ENCODE measurements around the gene STAB1.

The STAB1 gene

DNA sequence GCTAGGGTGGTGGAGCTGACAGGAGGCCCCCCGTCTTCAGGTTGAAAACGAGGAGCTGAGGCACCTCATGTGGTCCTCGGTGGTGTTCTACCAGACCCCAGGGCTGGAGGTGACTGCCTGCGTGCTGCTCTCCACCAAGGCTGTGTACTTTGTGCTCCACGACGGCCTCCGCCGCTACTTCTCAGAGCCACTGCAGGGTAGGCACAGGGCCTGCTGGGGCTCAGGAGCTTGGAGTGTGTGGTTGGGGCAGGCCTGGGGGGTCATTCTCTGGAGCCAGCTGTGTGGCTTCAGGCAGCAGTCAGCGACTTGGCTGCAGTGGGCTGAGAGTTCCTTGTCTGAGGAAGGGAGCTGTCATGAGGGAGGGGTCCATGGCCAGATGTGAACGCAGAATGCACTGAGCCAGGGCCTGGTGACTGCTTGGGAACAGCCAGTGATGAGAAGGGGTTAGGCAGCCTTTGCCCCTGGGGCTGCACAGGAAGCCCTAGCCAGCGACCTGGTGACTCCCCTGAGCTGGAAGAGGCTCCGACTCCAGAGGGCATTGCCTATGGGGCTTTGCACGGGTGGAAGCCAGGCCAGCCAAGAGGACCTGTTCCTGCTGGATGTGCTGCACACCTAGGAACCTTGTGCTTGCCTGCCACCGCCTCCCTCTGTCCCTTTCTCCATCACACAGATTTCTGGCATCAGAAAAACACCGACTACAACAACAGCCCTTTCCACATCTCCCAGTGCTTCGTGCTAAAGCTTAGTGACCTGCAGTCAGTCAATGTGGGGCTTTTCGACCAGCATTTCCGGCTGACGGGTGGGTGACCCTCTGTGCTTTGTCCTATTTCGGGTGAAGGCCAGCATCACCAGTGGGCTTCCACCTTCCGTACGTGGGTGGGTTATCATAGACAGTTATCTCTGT, 4.9 kb upstream of the STAB1 start:
- Histone ChIP-seq H3K4me3 (ENCODE audit: low read length) (no peak overlapping the region), H3K27me3 (ENCODE audit: control insufficient read depth, insufficient read depth, low read length) (no peaks in the 10 kb centered on the region), H3K36me3 (ENCODE audit: insufficient read depth, low read length) (peaks cover 75% of the 10 kb centered on the region), H3K9ac (ENCODE audit: low read depth, low read length) (no peak overlapping the region), H3K4me2 (ENCODE audit: low read length) (no peak overlapping the region), H3K4me1 (ENCODE audit: control insufficient read depth, insufficient read depth, low read length) (no peaks in the 10 kb centered on the region), H3K9me3 (replicated peaks; ENCODE audit: low read length) (no peaks in the 10 kb centered on the region)

DNA sequence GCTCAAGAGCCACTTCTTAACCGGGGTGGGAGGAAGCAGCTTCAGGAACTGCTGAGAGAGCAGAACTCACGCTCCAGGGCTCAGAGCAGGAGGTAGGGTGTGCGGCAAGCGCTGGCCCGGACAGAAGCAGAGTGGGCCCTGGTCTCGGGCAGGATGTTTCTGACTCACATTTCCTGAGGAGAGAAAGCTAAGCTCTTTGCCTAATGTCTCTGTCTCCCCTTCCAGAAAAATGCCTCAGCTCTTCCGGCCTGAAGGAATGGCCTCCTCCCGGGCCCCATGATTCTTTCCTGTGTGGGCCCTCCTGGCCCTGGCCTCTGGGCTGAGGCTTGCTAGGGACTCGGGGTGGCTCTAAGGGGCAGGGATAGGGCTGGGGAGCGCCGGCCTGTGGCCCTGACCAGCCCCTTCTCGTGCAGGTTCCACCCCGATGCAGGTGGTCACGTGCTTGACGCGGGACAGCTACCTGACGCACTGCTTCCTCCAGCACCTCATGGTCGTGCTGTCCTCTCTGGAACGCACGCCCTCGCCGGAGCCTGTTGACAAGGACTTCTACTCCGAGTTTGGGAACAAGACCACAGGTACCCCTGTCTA, 4.1 kb upstream of the STAB1 start:
- Histone ChIP-seq H3K4me3 (ENCODE audit: low read length) (no peak overlapping the region), H3K9ac (ENCODE audit: low read depth, low read length) (no peak overlapping the region), H3K36me3 (ENCODE audit: insufficient read depth, low read length) (peaks cover 68% of the 10 kb centered on the region)

GRCh38 chr3:52492059-52492458, 3.1 kb upstream of the STAB1 start:
- H3K9me3 ChIP-seq (replicated peaks; ENCODE audit: low read length): no peaks in the 10 kb centered on the region
- H3K36me3 ChIP-seq (ENCODE audit: insufficient read depth, low read length): peaks cover 61% of the 10 kb centered on the region
- H3K4me1 ChIP-seq (ENCODE audit: control insufficient read depth, insufficient read depth, low read length): peaks cover 13% of the 10 kb centered on the region
- no peak overlapping the region for H3K9ac ChIP-seq (ENCODE audit: low read depth, low read length)
- H3K4me2 ChIP-seq (ENCODE audit: low read length): no peak overlapping the region
- no peaks in the 10 kb centered on the region for H3K27me3 ChIP-seq (ENCODE audit: control insufficient read depth, insufficient read depth, low read length)
- H3K4me3 ChIP-seq (ENCODE audit: low read length): no peak overlapping the region

More for the DNA sequence above, 4.1 kb upstream of the STAB1 start:
- Histone ChIP-seq H3K4me2 (ENCODE audit: low read length) (no peak overlapping the region), H3K9me3 (replicated peaks; ENCODE audit: low read length) (no peaks in the 10 kb centered on the region), H3K4me1 (ENCODE audit: control insufficient read depth, insufficient read depth, low read length) (peaks cover 7% of the 10 kb centered on the region), H3K27me3 (ENCODE audit: control insufficient read depth, insufficient read depth, low read length) (no peaks in the 10 kb centered on the region)

DNA sequence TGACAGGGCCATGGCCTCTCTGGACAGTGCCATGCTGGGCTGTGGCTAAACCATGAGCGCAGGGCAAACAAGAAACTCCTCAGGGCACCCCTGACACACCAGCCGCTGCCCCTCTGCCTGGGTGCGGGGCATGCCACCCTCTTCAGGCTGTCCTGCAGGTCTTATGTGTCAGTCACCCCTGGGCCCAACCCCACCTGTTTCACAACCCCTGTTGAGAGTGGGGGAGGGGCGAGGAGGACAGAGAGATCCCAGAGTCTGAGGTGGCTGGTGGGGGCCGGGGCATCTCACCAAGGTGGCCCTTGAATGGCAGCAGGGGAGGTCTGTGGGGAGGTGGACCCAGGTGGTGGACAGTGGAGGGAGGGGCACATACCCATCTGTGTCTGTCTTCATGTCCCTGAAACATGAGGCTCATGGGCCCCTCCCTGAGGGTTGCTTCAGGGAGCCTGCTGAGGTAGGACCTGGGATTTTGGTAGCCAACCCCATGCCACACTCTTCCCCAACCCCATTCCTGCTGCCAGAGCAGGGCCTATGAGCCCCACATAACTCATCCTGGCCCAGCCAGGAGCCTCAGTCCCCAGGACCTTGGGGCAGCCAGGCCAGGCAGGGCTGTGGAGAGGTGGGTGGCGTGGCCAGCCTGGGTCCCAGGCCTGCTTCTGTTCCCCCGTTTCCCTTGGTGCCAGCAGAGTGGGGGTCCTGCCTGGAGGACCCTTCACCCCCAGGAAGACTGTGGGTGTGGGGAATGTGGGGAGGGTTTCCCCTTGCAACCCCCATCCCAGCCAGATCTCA, 1.7 kb upstream of the STAB1 start:
- no peak overlapping the region for H3K4me3 ChIP-seq (ENCODE audit: low read length)

GRCh38 chr3:52494445-52494844, 693 bp upstream of the STAB1 start:
- Histone ChIP-seq H3K36me3 (ENCODE audit: insufficient read depth, low read length) (peaks cover 39% of the 10 kb centered on the region), H3K4me1 (ENCODE audit: control insufficient read depth, insufficient read depth, low read length) (peaks cover 31% of the 10 kb centered on the region), H3K9ac (ENCODE audit: low read depth, low read length) (no peak overlapping the region), H3K4me2 (ENCODE audit: low read length) (no peak overlapping the region), H3K9me3 (replicated peaks; ENCODE audit: low read length) (no peaks in the 10 kb centered on the region), H3K27me3 (ENCODE audit: control insufficient read depth, insufficient read depth, low read length) (no peaks in the 10 kb centered on the region), H3K4me3 (ENCODE audit: low read length) (no peak overlapping the region)

More for the DNA sequence above, 1.7 kb upstream of the STAB1 start:
- Histone ChIP-seq H3K9ac (ENCODE audit: low read depth, low read length) (no peak overlapping the region), H3K4me2 (ENCODE audit: low read length) (no peak overlapping the region), H3K36me3 (ENCODE audit: insufficient read depth, low read length) (peaks cover 47% of the 10 kb centered on the region), H3K27me3 (ENCODE audit: control insufficient read depth, insufficient read depth, low read length) (no peaks in the 10 kb centered on the region), H3K4me1 (ENCODE audit: control insufficient read depth, insufficient read depth, low read length) (peaks cover 22% of the 10 kb centered on the region), H3K9me3 (replicated peaks; ENCODE audit: low read length) (no peaks in the 10 kb centered on the region)

- Histone ChIP-seq H3K27me3 (ENCODE audit: control insufficient read depth, insufficient read depth, low read length) (no peaks in the 10 kb centered on the region), H3K9ac (ENCODE audit: low read depth, low read length) (no peak overlapping the region), H3K9me3 (replicated peaks; ENCODE audit: low read length) (no peaks in the 10 kb centered on the region), H3K36me3 (ENCODE audit: insufficient read depth, low read length) (peaks cover 24% of the 10 kb centered on the region), H3K4me1 (ENCODE audit: control insufficient read depth, insufficient read depth, low read length) (peaks cover 31% of the 10 kb centered on the region), H3K4me2 (ENCODE audit: low read length) (no peak overlapping the region), H3K4me3 (ENCODE audit: low read length) (no peak overlapping the region)
Measured at GRCh38 chr3:52495777-52496602, 852 bp downstream of the STAB1 start.

- Histone ChIP-seq H3K9ac (ENCODE audit: low read depth, low read length) (no peak overlapping the region), H3K4me3 (ENCODE audit: low read length) (no peak overlapping the region), H3K4me1 (ENCODE audit: control insufficient read depth, insufficient read depth, low read length) (peaks cover 31% of the 10 kb centered on the region), H3K9me3 (replicated peaks; ENCODE audit: low read length) (no peaks in the 10 kb centered on the region), H3K36me3 (ENCODE audit: insufficient read depth, low read length) (peaks cover under 1% of the 10 kb centered on the region), H3K27me3 (ENCODE audit: control insufficient read depth, insufficient read depth, low read length) (no peaks in the 10 kb centered on the region), H3K4me2 (ENCODE audit: low read length) (peak overlapping the region; percentile 49)
Measured at GRCh38 chr3:52498137-52499054, 3.3 kb downstream of the STAB1 start.

- Histone ChIP-seq H3K4me1 (ENCODE audit: control insufficient read depth, insufficient read depth, low read length) (peaks cover 23% of the 10 kb centered on the region), H3K9ac (ENCODE audit: low read depth, low read length) (no peak overlapping the region), H3K9me3 (replicated peaks; ENCODE audit: low read length) (no peaks in the 10 kb centered on the region), H3K36me3 (ENCODE audit: insufficient read depth, low read length) (no peaks in the 10 kb centered on the region), H3K4me2 (ENCODE audit: low read length) (no peak overlapping the region), H3K27me3 (ENCODE audit: control insufficient read depth, insufficient read depth, low read length) (peaks cover 5% of the 10 kb centered on the region), H3K4me3 (ENCODE audit: low read length) (no peak overlapping the region)
Measured at GRCh38 chr3:52501046-52501445, 5.9 kb downstream of the STAB1 start.

DNA sequence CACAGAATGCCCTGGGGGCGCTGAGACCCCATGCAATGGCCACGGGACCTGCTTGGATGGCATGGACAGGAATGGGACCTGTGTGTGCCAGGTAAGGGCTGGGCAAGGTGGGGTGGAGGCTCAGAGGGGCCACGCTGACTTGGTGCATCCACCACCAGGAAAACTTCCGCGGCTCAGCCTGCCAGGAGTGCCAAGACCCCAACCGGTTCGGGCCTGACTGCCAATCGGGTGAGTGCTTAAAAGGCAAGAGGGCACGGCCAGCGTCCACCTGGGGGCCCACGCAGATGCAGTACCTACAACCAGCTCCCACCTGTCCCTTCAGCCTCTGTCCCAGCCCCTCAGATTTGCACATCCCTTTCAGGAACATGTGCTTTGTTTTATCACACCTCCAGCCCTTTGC, 6.9 kb downstream of the STAB1 start:
- peaks cover 5% of the 10 kb centered on the region for H3K27me3 ChIP-seq (ENCODE audit: control insufficient read depth, insufficient read depth, low read length)
- no peak overlapping the region for H3K9ac ChIP-seq (ENCODE audit: low read depth, low read length)
- no peak overlapping the region for H3K4me3 ChIP-seq (ENCODE audit: low read length)
- no peaks in the 10 kb centered on the region for H3K9me3 ChIP-seq (replicated peaks; ENCODE audit: low read length)
- H3K4me1 ChIP-seq (ENCODE audit: control insufficient read depth, insufficient read depth, low read length): peaks cover 23% of the 10 kb centered on the region
- H3K36me3 ChIP-seq (ENCODE audit: insufficient read depth, low read length): no peaks in the 10 kb centered on the region
- H3K4me2 ChIP-seq (ENCODE audit: low read length): no peak overlapping the region

DNA sequence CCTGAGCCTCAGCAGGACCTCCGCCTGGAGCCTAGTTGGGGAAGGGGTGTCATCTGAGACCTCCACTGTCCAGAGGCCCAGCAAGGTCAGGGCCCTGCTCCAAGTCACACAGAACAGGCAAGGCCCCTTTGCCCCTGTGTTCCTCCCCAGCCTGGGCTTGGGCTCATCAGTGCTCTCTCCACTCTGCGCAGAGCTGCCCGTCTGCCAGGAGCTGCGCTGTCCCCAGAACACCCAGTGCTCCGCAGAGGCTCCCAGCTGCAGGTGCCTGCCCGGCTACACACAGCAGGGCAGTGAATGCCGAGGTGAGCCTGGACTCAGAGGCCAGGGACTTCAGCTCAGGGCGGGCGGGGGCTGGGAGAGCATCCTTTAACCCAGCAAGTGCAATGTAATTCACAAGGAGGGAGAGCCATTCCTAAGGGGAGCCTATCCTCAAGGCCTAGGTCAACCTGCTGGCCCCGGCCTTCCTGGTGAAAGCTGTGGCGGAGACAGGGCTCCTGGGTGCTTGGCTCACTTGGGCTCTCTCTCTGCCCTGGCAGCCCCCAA, 7.7 kb downstream of the STAB1 start:
- Histone ChIP-seq H3K27me3 (ENCODE audit: control insufficient read depth, insufficient read depth, low read length) (peaks cover 5% of the 10 kb centered on the region), H3K9ac (ENCODE audit: low read depth, low read length) (no peak overlapping the region), H3K4me2 (ENCODE audit: low read length) (no peak overlapping the region), H3K36me3 (ENCODE audit: insufficient read depth, low read length) (no peaks in the 10 kb centered on the region), H3K9me3 (replicated peaks; ENCODE audit: low read length) (no peaks in the 10 kb centered on the region), H3K4me1 (ENCODE audit: control insufficient read depth, insufficient read depth, low read length) (peaks cover 28% of the 10 kb centered on the region), H3K4me3 (ENCODE audit: low read length) (no peak overlapping the region)

Data from skeletal muscle satellite cell (primary cell).